IPS DF 4.7 (cell line): ENCODE data around the gene HAPLN2.
"Not testable (repeated sequence)": the region's sequence is repeated elsewhere in the genome, so short reads cannot be mapped to it uniquely, and the experiment has no call there.

Experiments
- DNase-seq: peaks from one replicate; pipeline ENCODE4 v3.0.0-alpha.2; 2013; ENCODE audit warnings: low spot score; ENCODE audit errors: extremely low read depth

Gene HAPLN2

DNA sequence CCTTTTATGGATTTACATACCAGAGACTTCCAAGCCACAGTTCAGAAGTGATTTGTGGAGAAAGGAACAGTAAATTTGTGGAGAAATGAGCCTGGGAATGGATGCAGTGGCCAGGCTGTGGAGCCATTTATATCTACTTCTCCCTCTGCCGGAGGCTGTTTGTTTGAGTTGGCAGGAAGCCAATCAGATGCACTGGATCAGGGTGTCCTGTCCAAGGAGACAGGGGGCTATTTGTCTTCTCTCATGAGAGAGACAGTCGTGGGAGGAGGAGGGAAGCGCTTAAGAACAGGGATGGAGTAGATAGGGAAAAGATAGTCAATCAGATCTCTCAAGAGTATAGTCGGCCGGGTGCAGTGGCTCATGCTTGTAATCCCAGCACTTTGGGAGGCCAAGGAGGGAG, 2.8 kb upstream of the HAPLN2 start:
- DNase-seq: no peak

DNA sequence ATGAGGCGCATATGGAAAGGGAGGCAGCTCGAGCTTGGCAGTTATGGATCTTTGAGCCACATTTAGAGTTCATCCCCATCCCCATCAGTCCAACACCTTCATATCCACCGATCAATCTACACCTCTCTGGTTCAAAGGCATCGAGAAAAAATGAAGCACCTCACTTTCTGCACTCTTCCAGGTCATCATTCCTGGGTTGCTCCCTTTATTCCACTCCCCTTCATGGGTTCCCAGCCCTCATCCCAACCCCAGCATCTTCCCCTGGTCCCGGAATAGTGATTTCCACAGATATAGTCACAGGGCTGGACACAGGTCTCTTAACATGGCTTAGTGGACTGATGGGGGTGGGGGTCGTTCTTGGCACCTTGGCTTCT, 354 bp downstream of the HAPLN2 start:
- no peak for DNase-seq

DNA sequence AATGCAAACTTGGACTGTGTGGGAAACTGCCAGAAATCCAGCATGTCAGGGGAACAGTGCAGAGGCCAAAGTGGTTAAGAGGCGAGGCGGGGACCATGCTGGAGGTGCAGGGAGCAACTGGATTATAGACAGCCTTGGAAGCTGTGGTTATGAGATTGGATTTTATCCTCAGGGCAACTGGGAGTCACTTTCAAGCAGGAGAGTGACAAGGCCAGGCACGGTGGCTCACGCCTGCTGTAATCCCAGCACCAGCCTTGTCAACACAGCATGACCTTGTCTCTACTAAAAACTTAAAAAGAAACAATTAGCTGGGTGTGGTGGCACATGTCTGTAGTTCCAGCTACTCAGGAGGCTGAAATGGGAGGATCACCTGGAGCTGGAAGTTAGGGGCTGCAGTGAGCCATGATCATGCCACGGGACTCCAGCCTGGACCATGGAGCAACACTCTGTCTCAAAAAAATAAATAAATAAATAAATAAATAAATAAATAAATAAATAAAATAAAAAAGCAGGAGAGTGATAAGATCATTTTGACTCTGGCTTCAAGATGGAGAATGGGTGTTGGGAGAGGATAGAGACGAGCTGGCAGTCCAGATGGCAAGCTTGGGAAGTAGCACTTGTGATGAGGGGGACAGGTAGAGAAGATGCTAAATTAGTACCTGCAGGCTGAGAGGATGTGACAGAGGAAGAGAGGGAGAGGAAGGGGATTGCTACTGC, 3.5 kb downstream of the HAPLN2 start:
- no peak for DNase-seq

DNA sequence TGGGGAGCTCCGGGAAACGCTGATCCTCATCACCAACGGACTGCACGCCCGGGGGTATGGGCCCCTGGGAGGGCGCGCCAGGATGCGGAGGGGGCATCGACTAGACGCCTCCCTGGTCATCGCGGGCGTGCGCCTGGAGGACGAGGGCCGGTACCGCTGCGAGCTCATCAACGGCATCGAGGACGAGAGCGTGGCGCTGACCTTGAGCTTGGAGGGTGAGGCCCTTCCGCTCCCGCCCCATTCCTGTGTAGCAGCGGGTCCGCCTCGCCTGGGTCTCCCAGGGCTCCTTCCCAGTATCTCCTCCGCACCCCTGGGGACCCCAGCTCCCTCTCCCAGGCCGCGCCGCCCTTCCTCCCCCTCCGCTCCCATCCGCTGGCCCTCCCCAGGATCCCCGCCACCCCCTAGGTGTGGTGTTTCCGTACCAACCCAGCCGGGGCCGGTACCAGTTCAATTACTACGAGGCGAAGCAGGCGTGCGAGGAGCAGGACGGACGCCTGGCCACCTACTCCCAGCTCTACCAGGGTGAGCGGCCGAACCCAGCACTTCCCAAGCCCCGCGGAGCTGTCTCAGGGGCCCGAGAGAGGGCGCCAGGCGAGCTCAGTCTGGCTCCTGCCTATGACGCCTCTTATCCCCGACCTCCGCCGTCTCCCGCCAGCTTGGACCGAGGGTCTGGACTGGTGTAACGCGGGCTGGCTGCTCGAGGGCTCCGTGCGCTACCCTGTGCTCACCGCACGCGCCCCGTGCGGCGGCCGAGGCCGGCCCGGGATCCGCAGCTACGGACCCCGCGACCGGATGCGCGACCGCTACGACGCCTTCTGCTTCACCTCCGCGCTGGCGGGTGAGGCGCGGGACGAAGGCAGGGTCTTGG, 5.0 kb downstream of the HAPLN2 start:
- no peak for DNase-seq

DNA sequence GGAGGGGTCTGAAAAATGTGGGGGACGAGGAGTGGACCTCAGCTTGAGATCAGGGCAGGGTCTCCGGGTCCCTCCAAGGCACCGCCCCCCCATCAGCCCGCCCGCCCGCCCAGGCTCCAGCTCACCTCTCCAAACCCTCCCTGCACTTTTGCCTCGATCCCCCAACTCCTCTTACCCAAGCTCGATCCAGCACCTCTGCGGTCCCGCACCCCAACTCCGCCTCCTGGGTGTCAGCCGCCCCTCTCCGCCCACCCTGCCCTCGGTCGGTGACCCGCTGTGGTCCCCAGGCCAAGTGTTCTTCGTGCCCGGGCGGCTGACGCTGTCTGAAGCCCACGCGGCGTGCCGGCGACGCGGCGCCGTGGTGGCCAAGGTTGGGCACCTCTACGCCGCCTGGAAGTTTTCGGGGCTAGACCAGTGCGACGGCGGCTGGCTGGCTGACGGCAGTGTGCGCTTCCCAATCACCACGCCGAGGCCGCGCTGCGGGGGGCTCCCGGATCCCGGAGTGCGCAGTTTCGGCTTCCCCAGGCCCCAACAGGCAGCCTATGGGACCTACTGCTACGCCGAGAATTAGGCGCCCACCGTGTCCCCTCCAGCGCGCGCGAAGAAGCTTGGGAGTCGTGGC, 5.7 kb downstream of the HAPLN2 start:
- no peak for DNase-seq

DNA sequence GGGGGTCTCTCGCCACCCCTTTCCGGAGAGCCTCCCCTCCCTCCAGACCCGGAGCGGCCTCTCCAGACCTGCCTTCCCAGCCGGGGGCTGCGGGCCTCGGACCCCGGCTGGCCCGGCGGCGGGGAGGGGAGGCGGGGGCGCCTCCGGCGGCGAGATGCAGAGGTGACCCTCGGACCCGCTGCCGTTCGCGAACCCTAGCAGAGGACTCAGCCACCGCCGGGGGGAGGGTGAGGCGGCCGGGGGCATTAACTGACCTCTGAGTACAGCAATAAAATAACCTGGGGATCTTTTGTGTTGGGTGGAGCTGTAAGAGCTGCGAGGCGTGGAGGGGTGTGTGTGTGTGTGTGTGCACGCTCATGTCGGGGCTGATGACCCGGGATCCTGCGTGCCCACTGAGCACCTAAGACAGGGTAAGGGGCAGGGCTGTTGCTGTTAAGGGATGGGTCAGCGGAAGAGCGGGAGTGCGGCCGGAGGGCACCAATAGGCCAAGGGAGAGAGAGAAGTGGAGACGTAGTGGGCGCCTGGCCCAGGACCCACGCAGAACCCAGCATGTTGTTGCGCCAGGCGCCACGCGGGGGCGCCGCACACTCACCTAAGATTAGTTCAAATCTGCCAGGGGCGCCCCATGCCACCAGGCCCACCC, 6.3 kb downstream of the HAPLN2 start:
- DNase-seq: no peak

DNA sequence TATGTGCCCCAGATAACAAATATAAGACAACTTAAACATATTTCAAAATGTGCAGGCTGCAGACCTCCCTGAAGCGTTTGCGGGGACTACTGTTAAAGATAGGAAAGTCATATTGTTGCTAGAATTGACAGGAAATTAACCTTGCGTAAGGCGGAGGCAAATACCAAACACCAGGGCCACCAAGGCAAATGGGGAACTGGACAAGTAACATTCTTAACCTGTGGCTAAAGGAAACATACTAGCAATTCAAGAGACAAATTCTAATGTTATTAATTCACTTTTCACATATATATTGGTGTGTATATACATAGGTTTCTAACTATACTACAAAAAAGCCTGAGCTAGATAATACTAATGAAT, 6.8 kb downstream of the HAPLN2 start:
- DNase-seq: no peak

DNA sequence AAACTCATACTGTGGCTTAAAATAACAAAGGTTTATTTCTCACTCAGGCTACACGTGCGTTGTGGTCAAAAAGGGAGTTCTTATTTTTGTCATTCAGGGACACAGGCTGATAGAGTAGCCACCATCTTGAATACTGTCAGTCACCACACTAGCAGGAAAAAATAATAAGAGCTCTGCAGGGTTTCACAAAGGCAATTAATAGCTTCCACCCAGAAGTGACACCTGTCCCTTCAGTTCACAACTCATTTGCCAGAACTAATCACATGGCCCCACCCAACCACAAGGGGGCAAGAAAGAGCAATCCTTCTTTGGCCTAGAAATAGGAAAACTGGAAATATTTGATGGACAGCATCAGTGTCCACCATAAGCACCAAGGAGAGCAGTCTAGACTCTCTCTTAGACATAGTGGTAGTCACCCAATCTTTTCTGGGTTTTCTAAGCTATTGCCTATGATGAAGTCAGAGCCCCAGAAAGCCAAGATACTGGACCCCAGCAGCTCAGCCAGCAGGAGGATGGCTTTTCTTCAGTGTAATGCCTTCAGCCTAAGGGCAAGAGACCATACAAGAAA, 8.2 kb downstream of the HAPLN2 start:
- DNase-seq: no peak

DNA sequence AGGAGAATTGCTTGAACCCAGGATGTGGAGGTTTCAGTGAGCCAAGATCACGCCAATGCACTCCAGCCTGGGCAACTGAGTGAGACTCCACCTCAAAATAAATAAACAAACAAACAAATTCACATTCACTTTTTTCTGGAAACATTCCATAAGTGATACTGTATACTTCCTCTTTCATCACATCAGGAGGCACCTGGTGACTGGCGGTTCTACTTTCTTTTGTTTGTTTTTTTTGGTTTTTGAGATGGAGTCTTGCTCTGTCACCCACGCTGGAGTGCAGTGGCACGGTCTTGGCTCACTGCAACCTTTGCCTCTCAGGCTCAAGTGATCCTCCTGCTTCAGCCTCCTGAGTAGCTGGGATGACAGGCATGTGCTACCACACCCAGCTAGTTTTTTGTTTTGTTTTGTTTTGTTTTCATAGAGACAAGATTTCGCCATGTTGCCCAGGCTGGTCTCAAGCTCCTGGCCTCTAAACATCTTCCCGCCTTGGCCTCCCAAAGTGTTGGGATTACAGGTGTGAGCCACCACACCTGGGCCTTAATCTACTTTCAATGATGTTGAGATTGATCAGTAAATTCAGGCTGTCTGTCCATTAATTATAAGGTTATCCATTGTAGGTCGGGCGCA, 10.7 kb downstream of the HAPLN2 start:
- no peak for DNase-seq

DNA sequence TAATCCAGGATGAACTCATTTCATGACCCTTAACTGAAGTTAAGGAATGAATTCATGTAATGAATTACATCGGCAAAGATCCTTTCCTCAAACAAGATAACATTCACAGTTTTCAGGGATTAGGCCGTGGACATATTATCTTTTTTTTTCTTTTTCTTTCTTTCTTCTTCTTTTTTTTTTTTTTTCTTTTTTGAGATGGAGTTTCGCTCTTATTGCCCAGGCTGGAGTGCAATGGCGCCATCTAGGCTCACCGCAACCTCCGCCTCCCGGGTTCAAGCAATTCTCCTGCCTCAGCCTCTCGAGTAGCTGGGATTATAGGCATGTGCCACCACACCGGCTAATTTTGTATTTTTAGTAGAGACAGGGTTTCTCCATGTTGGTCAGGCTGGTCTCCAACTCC, 11.9 kb downstream of the HAPLN2 start:
- DNase-seq: not testable (repeated sequence)

DNA sequence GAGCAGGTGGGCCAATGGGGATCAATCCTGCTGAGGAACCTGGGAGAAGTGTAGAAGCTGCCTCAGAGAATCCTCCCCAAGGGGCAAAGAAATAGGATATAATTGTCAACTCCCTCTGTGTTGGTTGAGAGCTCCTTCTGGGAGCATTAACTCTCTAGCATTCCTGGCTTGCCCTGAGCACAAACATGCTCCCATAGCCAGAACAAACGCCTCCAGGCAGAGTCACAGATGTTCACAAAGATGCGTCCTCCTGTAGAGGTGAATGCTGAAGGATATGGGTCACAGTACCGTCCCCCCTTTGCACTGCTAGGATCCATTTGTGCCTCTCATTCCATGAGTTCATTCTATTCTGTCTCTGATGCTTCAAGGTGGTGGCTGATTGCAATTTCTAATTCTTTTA, 13.1 kb downstream of the HAPLN2 start:
- DNase-seq: no peak

DNA sequence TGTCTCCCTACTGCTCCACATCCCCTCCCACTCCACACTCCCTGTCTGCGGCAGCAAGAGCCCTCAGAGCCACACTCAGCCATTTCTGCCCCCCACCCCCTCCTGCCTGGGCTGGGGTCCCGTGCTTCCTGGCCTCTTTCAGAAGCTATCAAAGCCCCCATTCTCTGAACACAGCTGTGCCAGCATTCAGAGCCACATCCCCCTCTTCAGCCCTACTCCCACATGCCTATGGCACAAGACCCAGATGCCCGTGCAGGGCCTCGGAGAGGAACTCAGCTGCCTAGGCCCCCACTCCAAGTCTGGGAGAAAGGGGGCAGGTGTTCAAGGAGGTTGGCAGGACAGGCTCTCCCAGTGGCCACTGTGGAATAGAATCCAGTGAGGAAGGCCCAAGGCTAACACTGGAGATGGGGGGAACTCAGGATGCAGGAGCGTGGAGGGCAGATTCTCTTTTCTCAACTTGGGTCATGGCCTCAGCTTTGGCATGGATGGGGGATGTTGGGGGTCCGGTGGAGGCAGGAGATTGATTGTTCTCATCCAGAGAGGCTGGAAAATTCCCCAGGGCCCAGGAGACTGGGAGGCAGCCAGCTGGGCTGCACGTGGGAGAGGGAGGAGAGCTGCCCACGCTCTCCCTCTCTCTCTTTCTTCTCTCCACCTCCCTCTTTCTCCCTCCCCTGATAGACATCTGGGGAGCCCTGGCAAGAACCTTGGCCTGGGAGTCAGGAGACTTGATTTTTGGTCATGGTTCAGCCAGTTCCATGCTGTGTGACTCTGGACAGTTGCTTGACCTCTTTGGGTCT, 19.2 kb downstream of the HAPLN2 start:
- DNase-seq: no peak

DNA sequence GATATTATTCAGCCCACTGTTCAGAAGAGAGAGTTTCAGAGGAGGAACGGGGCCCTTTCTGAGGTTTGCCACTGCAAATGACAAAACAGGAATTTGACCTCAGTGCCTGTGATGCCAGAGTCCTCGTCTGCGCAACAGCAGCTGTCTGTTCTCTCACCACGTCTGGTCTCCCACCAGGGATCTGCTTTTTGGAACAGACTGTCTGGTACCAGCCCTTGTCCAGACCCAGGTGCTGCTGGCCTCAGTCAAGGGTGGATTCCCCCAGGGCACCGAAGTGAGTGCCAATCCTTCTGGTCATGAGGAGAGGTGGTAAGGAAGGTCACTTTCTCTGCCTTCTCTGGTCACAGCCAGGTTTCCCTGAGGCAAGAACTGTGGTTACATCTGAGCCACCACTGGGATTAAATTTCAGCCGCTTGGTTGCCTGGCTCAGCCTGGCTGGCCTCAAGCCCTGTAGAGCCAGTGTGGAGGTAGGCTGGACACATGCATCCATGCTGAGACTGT, 20.4 kb downstream of the HAPLN2 start:
- DNase-seq: no peak

DNA sequence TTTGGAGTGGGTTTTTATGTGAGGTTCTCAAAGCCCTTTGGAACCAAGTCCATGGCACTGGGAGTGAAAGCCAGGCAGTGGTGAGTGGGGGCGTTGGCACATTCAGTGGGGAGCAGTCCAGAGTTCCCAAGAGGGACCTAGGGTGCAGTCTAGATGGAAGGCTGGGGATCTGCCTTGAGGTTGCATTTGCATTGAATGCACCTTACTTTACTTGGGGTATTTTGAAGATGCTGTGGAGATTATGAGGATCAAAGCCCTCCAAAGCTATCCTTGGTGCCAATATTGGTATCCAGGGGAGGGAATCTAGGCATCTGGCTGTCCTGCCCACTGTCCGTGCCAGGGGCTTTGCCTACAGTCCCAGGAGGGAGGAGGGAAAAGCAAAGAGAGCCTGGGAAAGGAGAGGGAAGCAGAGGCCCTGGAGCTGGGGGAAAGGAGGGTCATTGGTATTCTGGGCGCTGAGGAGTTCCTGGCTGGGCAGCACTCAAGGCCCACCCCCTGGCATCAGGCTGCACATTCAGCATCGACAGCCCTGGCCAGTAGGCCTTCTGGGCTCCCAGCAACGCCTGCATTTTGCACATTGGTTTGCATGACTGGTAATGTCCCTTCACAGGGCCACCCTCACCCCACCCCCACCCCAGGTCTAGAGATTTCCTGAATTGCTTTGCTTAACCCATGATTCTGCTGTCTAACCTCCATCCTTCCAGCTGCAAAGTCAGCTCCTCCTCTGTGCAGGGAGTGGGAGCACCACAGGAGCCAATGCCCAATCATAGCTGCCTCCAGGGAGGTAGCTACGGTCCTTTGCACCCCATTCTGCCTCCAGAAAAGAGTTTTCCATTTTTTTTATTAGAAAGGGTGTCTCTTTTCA, 21.9 kb downstream of the HAPLN2 start:
- DNase-seq: no peak

DNA sequence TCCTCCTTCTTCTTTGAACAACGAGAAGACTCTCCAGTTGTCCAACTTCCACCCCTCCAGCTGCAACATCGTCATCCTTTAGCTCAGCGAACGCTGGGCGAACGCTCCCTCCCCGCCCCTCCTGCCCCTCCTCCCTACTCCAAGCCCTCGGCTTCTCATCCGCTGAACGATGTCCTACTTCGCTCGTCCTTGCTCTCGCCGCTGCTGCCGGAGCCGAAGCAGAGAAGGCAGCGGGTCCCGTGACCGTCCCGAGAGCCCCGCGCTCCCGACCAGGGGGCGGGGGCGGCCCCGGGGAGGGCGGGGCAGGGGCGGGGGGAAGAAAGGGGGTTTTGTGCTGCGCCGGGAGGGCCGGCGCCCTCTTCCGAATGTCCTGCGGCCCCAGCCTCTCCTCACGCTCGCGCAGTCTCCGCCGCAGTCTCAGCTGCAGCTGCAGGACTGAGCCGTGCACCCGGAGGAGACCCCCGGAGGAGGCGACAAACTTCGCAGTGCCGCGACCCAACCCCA, 22.6 kb downstream of the HAPLN2 start, which contains the start of gene BCAN:
TSS of gene BCAN (plus strand) at position 357 of the 504 bp plus-strand sequence. CDS start 3,938 bp downstream, outside the sequence.
- no peak for DNase-seq

DNA sequence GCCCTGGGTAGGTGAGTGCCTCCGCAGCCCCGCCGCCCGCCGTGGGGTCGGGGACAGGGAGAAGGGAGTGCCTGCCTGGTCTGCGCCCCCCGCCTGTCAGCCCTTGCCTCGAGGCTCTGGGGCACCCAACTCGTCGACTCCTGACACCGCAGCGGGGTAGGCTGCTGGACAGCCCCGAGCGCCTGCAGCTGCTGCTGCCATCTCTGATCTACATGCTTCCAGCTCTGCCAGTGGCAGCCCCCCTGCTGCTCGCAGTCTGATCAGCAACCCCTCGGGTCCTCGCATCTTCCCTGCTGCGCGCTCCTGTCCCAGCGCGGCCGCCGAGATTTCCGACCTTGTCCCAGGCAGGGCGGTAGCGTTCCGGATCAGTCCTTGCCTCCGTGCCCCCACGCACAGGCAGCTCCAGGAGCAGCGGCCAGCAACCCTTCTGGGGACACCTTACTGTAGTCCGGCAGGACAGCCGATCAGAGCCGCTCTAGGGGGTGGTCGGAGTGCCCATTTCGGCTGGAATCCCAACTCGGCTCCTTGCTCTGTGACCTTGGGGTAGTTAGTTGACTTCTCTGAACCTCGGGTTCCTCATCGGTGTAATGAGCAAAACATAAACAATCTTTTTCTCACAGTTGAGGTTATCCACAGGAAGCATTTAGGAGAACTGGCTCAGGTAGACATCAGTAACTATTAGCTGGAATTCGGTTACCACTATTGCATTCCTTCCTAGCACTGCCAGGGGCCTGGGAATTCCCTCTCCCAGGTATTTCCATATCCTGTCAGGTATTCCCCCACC, 23.2 kb downstream of the HAPLN2 start:
- DNase-seq: no peak

DNA sequence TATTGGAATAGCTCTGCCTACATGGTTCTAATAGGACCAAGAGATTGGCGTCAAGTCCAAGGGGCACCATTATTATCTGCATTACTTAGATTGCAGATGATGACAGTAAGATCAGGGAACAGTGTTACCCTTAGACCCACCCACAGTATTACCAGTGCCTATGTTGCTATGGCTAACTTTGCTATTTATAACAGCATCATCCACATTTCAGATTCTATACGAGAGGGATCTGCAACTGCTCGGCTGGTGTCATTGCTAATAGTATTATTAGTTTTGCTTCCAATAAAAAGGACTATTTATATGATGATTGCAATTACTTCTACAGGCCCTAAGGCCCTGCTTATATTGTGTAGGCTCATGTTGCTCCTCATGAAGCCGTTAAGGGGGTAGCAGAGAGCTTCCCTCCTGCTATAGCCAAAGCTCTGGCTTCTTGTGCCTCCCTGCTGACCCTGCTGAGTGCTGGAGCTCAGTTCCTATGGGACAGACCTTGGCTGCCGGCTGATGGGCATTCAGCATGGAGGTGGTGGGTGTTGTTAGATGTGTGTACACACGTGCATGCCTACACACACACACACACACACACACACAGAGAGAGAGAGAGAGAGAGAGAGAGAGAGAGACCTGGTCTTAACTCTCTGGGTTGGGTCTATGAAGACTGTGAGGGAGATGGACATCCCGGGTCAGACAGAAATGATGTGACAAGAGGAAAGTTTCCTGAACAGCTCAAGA, 24.0 kb downstream of the HAPLN2 start:
- DNase-seq: no peak

DNA sequence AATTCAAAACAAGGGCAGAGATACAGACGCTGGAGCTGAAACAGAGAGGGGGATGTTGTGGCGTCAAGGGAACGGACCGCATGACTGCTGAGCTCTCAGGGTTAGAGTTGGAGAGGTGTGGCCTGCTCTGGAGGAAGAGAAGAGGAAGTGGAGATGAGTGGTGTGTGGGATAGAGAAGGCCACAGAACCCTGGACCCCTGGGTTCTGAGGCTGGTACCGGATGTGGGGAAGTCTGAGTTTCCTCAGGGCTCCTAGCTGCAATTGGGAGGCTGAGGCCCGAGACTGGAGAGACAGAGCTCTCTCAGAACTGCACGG, 24.5 kb downstream of the HAPLN2 start:
- no peak for DNase-seq
